A673 (cell line): ENCODE data around the gene SLC43A3. TPM values are rescaled to one million over a fixed set of nuclear protein-coding genes. Genes with fewer than 3 reads are reported as not detected.

Experiments used
- BruUV-seq: library from RNA; stranded (reverse); fragments of 400-500 nt; replicated peaks from 2 replicates; lab custom pipeline; 2021; lab: Mats Ljungman, UMichigan
- CTCF ChIA-PET: fragments of 300-600 bp; sonication (Branson Sonifier 250); formaldehyde crosslinking; loops from one replicate; lab custom pipeline; 2022; ENCODE audit warnings: antibody characterized with exemption; lab: Charles Lee
- POLR2A ChIA-PET: fragments of 300-600 bp; sonication (Branson Sonifier 250); formaldehyde crosslinking; loops from one replicate; lab custom pipeline; 2022; ENCODE audit warnings: antibody characterized with exemption; ENCODE audit not compliant: low non-redundant PET; lab: Charles Lee
- DNase-seq: peaks from one replicate; pipeline ENCODE4 v3.0.0-alpha.2; 2015; ENCODE audit warnings: low spot score
- H3K27ac ChIP-seq: fragments of 200-600 bp; sonication (generic); 2 replicates; pipeline ENCODE4 v1.5.1; 2016; ENCODE audit warnings: mixed run types, low read depth, mild to moderate bottlenecking, mixed read lengths, antibody characterized with exemption, low read length; ENCODE audit not compliant: poor library complexity, severe bottlenecking
- H3K27me3 ChIP-seq: fragments of 200-600 bp; sonication (generic); replicated peaks from 2 replicates; pipeline ENCODE4 v1.6.1; 2017; ENCODE audit warnings: mixed run types, low read depth, mild to moderate bottlenecking, mixed read lengths, antibody characterized with exemption, low read length; ENCODE audit not compliant: insufficient read depth, poor library complexity
- H3K36me3 ChIP-seq: fragments of 200-600 bp; sonication (generic); 2 replicates; pipeline ENCODE4 v1.6.1; 2016; ENCODE audit warnings: mixed run types, mild to moderate bottlenecking, mixed read lengths, antibody characterized with exemption, low read length; ENCODE audit not compliant: insufficient read depth, poor library complexity, severe bottlenecking
- H3K4me1 ChIP-seq: fragments of 200-600 bp; sonication (generic); 2 replicates; pipeline ENCODE4 v1.6.1; 2017; ENCODE audit warnings: mixed run types, mild to moderate bottlenecking, mixed read lengths, antibody characterized with exemption, low read length; ENCODE audit not compliant: insufficient read depth, poor library complexity, severe bottlenecking
- H3K4me3 ChIP-seq: fragments of 200-600 bp; sonication (generic); 2 replicates; pipeline ENCODE4 v1.5.1; 2016; ENCODE audit warnings: low read depth, mixed run types, mild to moderate bottlenecking, mixed read lengths, low read length; ENCODE audit not compliant: poor library complexity, severe bottlenecking
- H3K9me3 ChIP-seq: fragments of 200-600 bp; sonication (generic); 2 replicates; pipeline ENCODE4 v1.6.1; 2016; ENCODE audit warnings: mixed run types, low read depth, mild to moderate bottlenecking, mixed read lengths, antibody characterized with exemption, low read length; ENCODE audit not compliant: poor library complexity, severe bottlenecking
- CTCF ChIP-seq: fragments of 300-800, 200-600 bp; sonication (generic); conservative IDR thresholded peaks from 2 replicates; pipeline ENCODE4 v1.5.1; 2017; ENCODE audit warnings: low read depth, mild to moderate bottlenecking, antibody characterized with exemption, low read length, moderate library complexity, mixed read lengths
- EZH2 ChIP-seq: fragments of 200-600 bp; sonication (generic); IDR thresholded peaks from 2 replicates; pipeline ENCODE4 v1.6.1; 2017; ENCODE audit warnings: borderline replicate concordance, low read depth, mild to moderate bottlenecking, mixed read lengths, antibody characterized with exemption, low read length; ENCODE audit not compliant: poor library complexity, severe bottlenecking
- intact Hi-C: fragments of 100-400 bp; cut with micrococcal nuclease; formaldehyde crosslinking; loops from one replicate; pipeline ENCODE4 v1.10.0; 2022; ENCODE audit not compliant: unreplicated experiment
- total RNA-seq: library from RNA; stranded (reverse); gene quantifications from 2 replicates; pipeline ENCODE4 v1.2.3, GENCODE V29; 2021

The SLC43A3 gene
- total RNA-seq, 1 experiment from 2014 or later: 142 TPM

- Histone ChIP-seq H3K27me3 (no peaks in the 10 kb centered on the region), H3K4me3 (no peak overlapping the region), H3K36me3 (no peaks in the 10 kb centered on the region), H3K9me3 (no peaks in the 10 kb centered on the region), H3K4me1 (no peaks in the 10 kb centered on the region), H3K27ac (no peak overlapping the region)
- TF ChIP-seq CTCF (no peak), EZH2 (no peak)
- DNase-seq: no peak
- no TSS peak for BruUV-seq
- intact Hi-C loops: no loop called here
- CTCF ChIA-PET: interaction anchor here (0.6 kb wide), 1 partner anchor 14 kb away, joined by 4 read pairs; no protein-coding TSS in a partner anchor
- POLR2A ChIA-PET: no interaction called here
Observed at GRCh38 chr11:57432149-57432561, 5.2 kb upstream of the SLC43A3 start.

GRCh38 chr11:57430952-57431351, 4.0 kb upstream of the SLC43A3 start:
- intact Hi-C loops: no loop called here
- TF ChIP-seq CTCF: no peak
- no peak for TF ChIP-seq EZH2
- H3K9me3 ChIP-seq: no peaks in the 10 kb centered on the region
- ChIA-PET POLR2A (no interaction called here), CTCF (no interaction called here)
- no peak overlapping the region for H3K27ac ChIP-seq
- no peak for DNase-seq
- H3K4me1 ChIP-seq: peaks cover 5% of the 10 kb centered on the region
- no TSS peak for BruUV-seq
- no peaks in the 10 kb centered on the region for H3K36me3 ChIP-seq
- no peaks in the 10 kb centered on the region for H3K27me3 ChIP-seq
- no peak overlapping the region for H3K4me3 ChIP-seq

GRCh38 chr11:57429946-57430345, 3.0 kb upstream of the SLC43A3 start:
- Histone ChIP-seq H3K4me1 (peaks cover 15% of the 10 kb centered on the region), H3K27ac (no peak overlapping the region), H3K27me3 (no peaks in the 10 kb centered on the region), H3K9me3 (no peaks in the 10 kb centered on the region), H3K36me3 (no peaks in the 10 kb centered on the region), H3K4me3 (no peak overlapping the region)
- BruUV-seq: no TSS peak
- intact Hi-C loops: no loop called here
- ChIA-PET POLR2A (no interaction called here), CTCF (no interaction called here)
- TF ChIP-seq CTCF (no peak), EZH2 (no peak)
- DNase-seq: no peak
